GM12873 (cell line): ENCODE data around the gene AQP1.

Experiments used
- CTCF ChIP-seq: IDR thresholded peaks from 2 replicates; pipeline ENCODE4 v1.5.1; 2012; ENCODE audit warnings: low read depth, mild to moderate bottlenecking, moderate library complexity, low read length, control low read depth; ENCODE audit not compliant: insufficient read depth; ENCODE audit errors: missing control alignments

The AQP1 gene

GRCh38 chr7:30965372-30965771 lies 53.7 kb downstream of the AQP1 start:
- no peak for TF ChIP-seq CTCF

DNA sequence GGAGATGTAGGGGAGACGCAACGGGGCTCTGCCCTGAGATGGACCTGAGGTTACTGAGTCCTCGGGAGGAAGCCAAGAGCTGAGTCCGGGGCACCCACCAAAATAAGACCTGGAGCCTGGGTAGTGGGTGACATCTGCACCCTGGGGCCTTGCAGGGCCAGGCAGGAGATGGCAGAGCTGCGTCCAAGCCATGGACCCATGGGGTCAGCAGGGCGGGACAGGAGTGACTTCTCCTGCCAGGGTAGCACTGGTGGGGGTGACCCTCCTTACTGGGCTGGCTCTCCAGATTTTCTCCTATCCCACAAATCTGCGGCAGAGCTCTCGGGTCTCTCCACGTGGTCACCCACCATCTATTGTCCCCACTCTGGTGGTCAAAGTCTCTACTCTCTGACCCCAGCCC lies 54.2 kb downstream of the AQP1 start:
- TF ChIP-seq CTCF = no peak

DNA sequence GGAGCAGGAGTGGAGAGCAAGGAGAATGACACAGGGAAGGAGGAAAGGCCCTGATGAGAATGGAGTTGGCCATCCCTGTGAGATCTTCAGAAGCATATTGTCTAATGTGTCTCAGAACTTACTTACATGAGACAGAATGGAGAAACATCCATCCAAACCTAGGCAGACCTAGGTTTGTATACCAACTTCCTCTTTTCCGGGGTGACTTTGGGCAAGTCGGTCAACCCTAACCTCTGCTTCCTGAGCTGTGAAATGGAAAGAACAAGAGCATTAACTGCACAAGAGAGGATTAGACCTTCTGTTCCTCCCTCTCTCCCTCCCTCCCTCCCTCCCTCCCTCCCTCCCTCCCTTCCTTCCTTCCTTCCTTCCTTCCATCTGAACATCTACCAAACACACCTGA lies 56.6 kb downstream of the AQP1 start:
- no peak for TF ChIP-seq CTCF

- TF ChIP-seq CTCF = no peak
Observed at GRCh38 chr7:30968747-30969603, 57.3 kb downstream of the AQP1 start.

GRCh38 chr7:30969604-30969970 lies 57.9 kb downstream of the AQP1 start:
- no peak for TF ChIP-seq CTCF

DNA sequence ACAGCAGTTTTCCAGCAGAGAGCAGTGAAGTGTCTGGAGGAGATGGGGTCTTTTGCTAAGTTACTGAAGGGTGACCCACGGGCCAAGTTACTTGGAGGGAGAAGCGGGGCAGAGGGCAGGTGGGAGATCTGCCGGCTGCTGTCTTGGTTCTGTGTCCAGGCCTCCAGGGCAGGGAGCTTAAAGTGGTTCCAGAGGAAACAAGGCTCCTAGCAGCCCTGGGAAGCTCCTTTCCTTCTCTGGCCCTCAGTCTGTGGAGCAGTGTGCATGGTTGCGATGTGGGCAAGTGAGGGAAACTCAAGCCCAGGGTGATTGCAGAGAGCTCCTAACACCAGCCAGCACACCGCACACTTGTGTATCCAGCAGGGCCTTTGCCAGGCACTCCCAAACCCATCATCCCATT lies 58.4 kb downstream of the AQP1 start:
- TF ChIP-seq CTCF = no peak

GRCh38 chr7:30970594-30971094 lies 59.0 kb downstream of the AQP1 start:
- TF ChIP-seq CTCF = no peak
